MM.1S (cell line): ENCODE measurements around the gene DISP3.

Experiments
- DNase-seq: peaks from one replicate; pipeline ENCODE4 v3.0.0-alpha.2; 2015
- H2AFZ ChIP-seq: fragments of 300-600 bp; sonication (generic); 2 replicates; pipeline ENCODE4 v1.6.0; 2016; ENCODE audit warnings: antibody characterized with exemption, low read length
- H3F3A ChIP-seq: fragments of 300-600 bp; sonication (generic); 2 replicates; pipeline ENCODE4 v1.6.1; 2016; ENCODE audit warnings: mild to moderate bottlenecking, antibody characterized with exemption, low read length, moderate library complexity, mixed read lengths; ENCODE audit not compliant: insufficient read depth
- H3K27ac ChIP-seq: fragments of 300-600 bp; sonication (generic); 2 replicates; pipeline ENCODE4 v1.5.1; 2016; ENCODE audit warnings: mild to moderate bottlenecking, low read length
- H3K27me3 ChIP-seq: fragments of 300-600 bp; sonication (generic); replicated peaks from 2 replicates; pipeline ENCODE4 v1.6.0; 2016; ENCODE audit warnings: low read length; ENCODE audit not compliant: insufficient read depth
- H3K36me3 ChIP-seq: fragments of 300-600 bp; sonication (generic); replicated peaks from 2 replicates; pipeline ENCODE4 v1.6.1; 2016; ENCODE audit warnings: mild to moderate bottlenecking, low read length, mixed read lengths; ENCODE audit not compliant: insufficient read depth
- H3K4me1 ChIP-seq: fragments of 300-600 bp; sonication (generic); 2 replicates; pipeline ENCODE4 v1.6.1; 2016; ENCODE audit warnings: low read length, mixed read lengths
- H3K4me2 ChIP-seq: fragments of 300-600 bp; sonication (generic); 2 replicates; pipeline ENCODE4 v1.6.0; 2016; ENCODE audit warnings: low read depth, low read length
- H3K4me3 ChIP-seq: fragments of 300-600 bp; sonication (generic); 2 replicates; pipeline ENCODE4 v1.5.1; 2016; ENCODE audit warnings: low read length, mixed read lengths
- H3K79me2 ChIP-seq: fragments of 300-600 bp; sonication (generic); 2 replicates; pipeline ENCODE4 v1.6.1; 2016; ENCODE audit warnings: mixed run types, low read length, mixed read lengths
- H3K9ac ChIP-seq: fragments of 300-600 bp; sonication (generic); 2 replicates; pipeline ENCODE4 v1.6.1; 2016; ENCODE audit warnings: low read length, mixed read lengths
- H3K9me2 ChIP-seq: fragments of 300-600 bp; sonication (generic); replicated peaks from 2 replicates; pipeline ENCODE4 v1.6.1; 2016; ENCODE audit warnings: mild to moderate bottlenecking, low read length, mixed read lengths; ENCODE audit not compliant: insufficient read depth
- H3K9me3 ChIP-seq: fragments of 300-600 bp; sonication (generic); replicated peaks from 2 replicates; pipeline ENCODE4 v1.6.1; 2016; ENCODE audit warnings: mild to moderate bottlenecking, low read length, mixed read lengths; ENCODE audit not compliant: insufficient read depth
- H4K20me1 ChIP-seq: fragments of 300-600 bp; sonication (generic); 2 replicates; pipeline ENCODE4 v1.6.1; 2016; ENCODE audit warnings: mild to moderate bottlenecking, low read length, moderate library complexity, mixed read lengths; ENCODE audit not compliant: insufficient read depth
- EZH2 ChIP-seq: fragments of 300-600 bp; sonication (generic); optimal IDR thresholded peaks from 2 replicates; pipeline ENCODE3; 2017; ENCODE audit warnings: low read depth, mild to moderate bottlenecking, antibody characterized with exemption, low read length, mixed read lengths
- EZH2phosphoT487 ChIP-seq: fragments of 300-600 bp; sonication (generic); IDR thresholded peaks from 2 replicates; pipeline ENCODE4 v1.6.1; 2018; ENCODE audit warnings: antibody characterized with exemption, low read length
- TF ChIP-seq, protein P1 (sequence below): fragments of 300-600 bp; sonication (generic); IDR thresholded peaks from 2 replicates; pipeline ENCODE4 v1.5.1; 2016; ENCODE audit warnings: antibody characterized with exemption, low read length, mixed read lengths

Gene DISP3

DNA sequence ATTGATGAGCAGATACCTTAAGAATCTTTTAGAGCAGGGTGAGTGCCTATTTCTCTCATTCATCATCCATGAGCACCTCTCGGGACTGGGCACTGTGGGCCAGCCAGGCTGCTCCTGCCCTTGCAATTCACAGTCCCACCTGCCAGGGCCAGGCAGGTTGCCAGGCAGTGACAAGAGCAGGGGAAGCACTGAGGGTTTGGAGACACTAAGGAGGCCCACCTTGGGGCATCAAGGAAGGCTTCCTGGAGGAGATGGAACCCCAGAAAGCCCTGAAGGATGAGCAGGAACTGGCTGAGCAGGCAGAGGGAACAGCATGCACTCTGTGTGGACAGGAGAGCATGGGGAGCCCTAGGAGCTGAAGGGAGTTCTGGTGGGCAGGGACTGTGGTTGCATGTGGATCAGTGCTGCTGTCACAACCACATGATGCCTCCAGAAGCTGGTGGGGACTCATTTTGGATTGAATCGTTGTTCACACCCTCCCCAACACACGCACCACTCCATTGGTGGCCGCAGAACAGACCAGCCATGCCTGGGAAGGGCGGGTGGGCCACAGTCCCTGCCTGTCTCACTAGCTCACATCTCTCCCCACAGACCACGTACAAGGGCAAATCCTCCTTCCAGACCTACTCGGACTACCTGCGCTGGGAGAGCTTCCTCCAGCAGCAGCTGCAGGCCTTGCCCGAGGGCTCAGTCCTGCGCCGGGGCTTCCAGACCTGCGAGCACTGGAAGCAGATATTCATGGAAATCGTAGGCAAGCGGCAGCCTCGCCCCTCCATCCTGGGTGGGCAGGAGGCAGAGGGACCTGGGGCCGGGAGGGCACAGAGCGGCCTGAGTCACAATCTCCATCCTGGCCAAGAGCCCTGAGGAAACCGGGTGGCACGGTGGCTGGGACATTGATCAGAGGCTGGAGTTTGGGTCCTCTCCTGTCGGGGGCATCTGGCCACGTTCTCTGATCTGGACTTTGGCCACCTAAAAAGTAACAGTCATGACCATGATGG, 55.1 kb downstream of the DISP3 start:
- peaks cover 86% of the 10 kb centered on the region for H3K27me3 ChIP-seq
- H2AFZ ChIP-seq, result no peak overlapping the region
- H3K9me2 ChIP-seq, result no peaks in the 10 kb centered on the region
- H3K36me3 ChIP-seq, result no peaks in the 10 kb centered on the region
- no peak overlapping the region for H3K27ac ChIP-seq
- no peak for DNase-seq
- no peak overlapping the region for H3K9ac ChIP-seq
- no peaks in the 10 kb centered on the region for H3K79me2 ChIP-seq
- H3K4me2 ChIP-seq, result no peak overlapping the region
- TF ChIP-seq EZH2phosphoT487 (no peak), EZH2 (no peak)
- TF ChIP-seq, protein P1, sequence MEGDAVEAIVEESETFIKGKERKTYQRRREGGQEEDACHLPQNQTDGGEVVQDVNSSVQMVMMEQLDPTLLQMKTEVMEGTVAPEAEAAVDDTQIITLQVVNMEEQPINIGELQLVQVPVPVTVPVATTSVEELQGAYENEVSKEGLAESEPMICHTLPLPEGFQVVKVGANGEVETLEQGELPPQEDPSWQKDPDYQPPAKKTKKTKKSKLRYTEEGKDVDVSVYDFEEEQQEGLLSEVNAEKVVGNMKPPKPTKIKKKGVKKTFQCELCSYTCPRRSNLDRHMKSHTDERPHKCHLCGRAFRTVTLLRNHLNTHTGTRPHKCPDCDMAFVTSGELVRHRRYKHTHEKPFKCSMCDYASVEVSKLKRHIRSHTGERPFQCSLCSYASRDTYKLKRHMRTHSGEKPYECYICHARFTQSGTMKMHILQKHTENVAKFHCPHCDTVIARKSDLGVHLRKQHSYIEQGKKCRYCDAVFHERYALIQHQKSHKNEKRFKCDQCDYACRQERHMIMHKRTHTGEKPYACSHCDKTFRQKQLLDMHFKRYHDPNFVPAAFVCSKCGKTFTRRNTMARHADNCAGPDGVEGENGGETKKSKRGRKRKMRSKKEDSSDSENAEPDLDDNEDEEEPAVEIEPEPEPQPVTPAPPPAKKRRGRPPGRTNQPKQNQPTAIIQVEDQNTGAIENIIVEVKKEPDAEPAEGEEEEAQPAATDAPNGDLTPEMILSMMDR, result no peak
- no peaks in the 10 kb centered on the region for H4K20me1 ChIP-seq
- no peak overlapping the region for H3K4me3 ChIP-seq
- H3K9me3 ChIP-seq, result no peaks in the 10 kb centered on the region
- no peaks in the 10 kb centered on the region for H3F3A ChIP-seq
- H3K4me1 ChIP-seq, result no peaks in the 10 kb centered on the region

GRCh38 chr1:11534846-11535245, 55.9 kb downstream of the DISP3 start:
- Histone ChIP-seq H3K36me3 (no peaks in the 10 kb centered on the region), H3K4me1 (no peaks in the 10 kb centered on the region), H3K9ac (no peak overlapping the region), H3K27me3 (peaks cover 84% of the 10 kb centered on the region), H4K20me1 (no peaks in the 10 kb centered on the region), H3K79me2 (no peaks in the 10 kb centered on the region), H2AFZ (no peak overlapping the region), H3K4me2 (no peak overlapping the region), H3K9me3 (no peaks in the 10 kb centered on the region), H3K27ac (no peak overlapping the region), H3K4me3 (no peak overlapping the region), H3F3A (no peaks in the 10 kb centered on the region), H3K9me2 (no peaks in the 10 kb centered on the region)
- no peak for DNase-seq
- TF ChIP-seq EZH2, result no peak
- TF ChIP-seq, protein P1, result no peak
- TF ChIP-seq EZH2phosphoT487, result no peak

GRCh38 chr1:11535316-11535715, 56.4 kb downstream of the DISP3 start:
- no peaks in the 10 kb centered on the region for H3F3A ChIP-seq
- no peaks in the 10 kb centered on the region for H4K20me1 ChIP-seq
- H3K27me3 ChIP-seq, result peaks cover 84% of the 10 kb centered on the region
- H3K79me2 ChIP-seq, result no peaks in the 10 kb centered on the region
- no peak overlapping the region for H2AFZ ChIP-seq
- no peak for TF ChIP-seq EZH2phosphoT487
- TF ChIP-seq EZH2, result no peak
- TF ChIP-seq, protein P1, result no peak
- no peak overlapping the region for H3K4me2 ChIP-seq
- H3K4me3 ChIP-seq, result no peak overlapping the region
- H3K9me3 ChIP-seq, result no peaks in the 10 kb centered on the region
- H3K36me3 ChIP-seq, result no peaks in the 10 kb centered on the region
- H3K27ac ChIP-seq, result no peak overlapping the region
- no peaks in the 10 kb centered on the region for H3K4me1 ChIP-seq
- H3K9me2 ChIP-seq, result no peaks in the 10 kb centered on the region
- no peak for DNase-seq
- no peak overlapping the region for H3K9ac ChIP-seq
